HepG2 (cell line): Measurements from ENCODE around the gene SCAPER. TPM values are rescaled to one million over a fixed set of nuclear protein-coding genes. Genes with fewer than 3 reads are reported as not detected.

Experiments used
- ATAC-seq: fragments of 200-7000 bp; cut with Tn5 transposase; 3 replicates; pipeline ENCODE4 v1.9.1; 2020; ENCODE audit warnings: mild to moderate bottlenecking, moderate library complexity
- BruUV-seq: library from RNA; stranded (reverse); fragments of 400-500 nt; replicated peaks from 2 replicates; lab custom pipeline; 2021; lab: Mats Ljungman, UMichigan
- CTCF ChIA-PET: fragments of 300-600 bp; formaldehyde crosslinking; extraction: SDS; loops from one replicate; lab custom pipeline; 2021; ENCODE audit warnings: low total read pairs, inconsistent platforms, low intra/inter-chr PET ratio; lab: Yijun Ruan, JAX
- POLR2A ChIA-PET: fragments of 350-600 bp; sonication (Branson Sonifier 250); formaldehyde crosslinking; loops from one replicate; lab custom pipeline; 2020; ENCODE audit warnings: antibody characterized with exemption, inconsistent platforms; lab: Yijun Ruan, JAX
- DNase-seq: peaks from one replicate; pipeline ENCODE4 v3.0.0-alpha.2; 2015; ENCODE audit warnings: low spot score
- FAIRE-seq: peaks from 3 replicates; lab custom pipeline; 2011; peaks lifted over from hg19 to GRCh38; lab: Jason Lieb, UNC
- H2AFZ ChIP-seq: one replicate; pipeline ENCODE4 v1.6.1; 2011; ENCODE audit warnings: low read length, inconsistent platforms
- H3K27ac ChIP-seq: fragments of 300-600 bp; 3 replicates; pipeline ENCODE4 v1.8.0; 2011; ENCODE audit warnings: mixed run types, mild to moderate bottlenecking, mixed read lengths, low read length, inconsistent platforms; ENCODE audit not compliant: insufficient read depth; ENCODE audit errors: extremely low read length
- H3K27me3 ChIP-seq, 2 experiments: fragments of 200-600 bp in 1 of 2; 2 replicates in 1 of 2; 3 replicates in 1 of 2; pipeline versions ENCODE4 v1.6.0 to v1.8.0; 2011; ENCODE audit warnings: low read length in 2 of 2, mild to moderate bottlenecking in 2 of 2, moderate library complexity in 2 of 2, inconsistent platforms in 1 of 2; ENCODE audit not compliant: insufficient read depth in 2 of 2, control insufficient read depth in 1 of 2
- H3K36me3 ChIP-seq, 2 experiments: fragments of 200-600 bp in 1 of 2; replicated peaks in 1 of 2; 2 replicates in 1 of 2; 3 replicates in 1 of 2; pipeline versions ENCODE4 v1.5.1 to v1.8.0; 2011; ENCODE audit warnings: low read length in 2 of 2, inconsistent platforms in 1 of 2; ENCODE audit not compliant: insufficient read depth in 2 of 2, control insufficient read depth in 1 of 2
- H3K4me1 ChIP-seq: 2 replicates; pipeline ENCODE4 v1.5.1; 2012; ENCODE audit warnings: low read length, inconsistent platforms; ENCODE audit not compliant: insufficient read depth
- H3K4me2 ChIP-seq: 2 replicates; pipeline ENCODE4 v1.6.0; 2011; ENCODE audit warnings: low read depth, low read length, inconsistent platforms
- H3K4me3 ChIP-seq, 3 experiments: fragments of 200-600 bp in 1 of 3; sonication (generic), shearing (Covaris generic) in 1 of 3; replicated peaks in 1 of 3; 2 replicates each; pipeline ENCODE4 v1.5.1; 2011 to 2016; ENCODE audit warnings: low read length in 3 of 3, inconsistent platforms in 2 of 3, low read depth in 2 of 3, mild to moderate bottlenecking in 2 of 3, control low read depth in 1 of 3, mixed read lengths in 1 of 3; ENCODE audit not compliant: insufficient read depth in 1 of 3
- H3K79me2 ChIP-seq: one replicate; pipeline ENCODE4 v1.6.1; 2011; ENCODE audit warnings: low read length, inconsistent platforms; ENCODE audit not compliant: insufficient read depth
- H3K9ac ChIP-seq: 2 replicates; pipeline ENCODE4 v1.6.0; 2011; ENCODE audit warnings: mild to moderate bottlenecking, low read depth, low read length, inconsistent platforms; ENCODE audit not compliant: insufficient read depth
- H3K9me3 ChIP-seq: 2 replicates; pipeline ENCODE4 v1.5.1; 2012; ENCODE audit warnings: mild to moderate bottlenecking, low read length
- H4K20me1 ChIP-seq: 2 replicates; pipeline ENCODE4 v1.6.0; 2011; ENCODE audit warnings: inconsistent platforms, mild to moderate bottlenecking, low read length, moderate library complexity; ENCODE audit not compliant: insufficient read depth
- FOSL2 ChIP-seq: sonication (generic); formaldehyde crosslinking; IDR thresholded peaks from 2 replicates; pipeline ENCODE4 v1.4.0; 2020; ENCODE audit warnings: missing genetic modification reagents
- HIC2 ChIP-seq: sonication (generic); formaldehyde crosslinking; IDR thresholded peaks from 2 replicates; pipeline ENCODE4 v1.9.0; 2022; ENCODE audit warnings: low read depth, missing genetic modification reagents
- KLF15 ChIP-seq: sonication (generic); formaldehyde crosslinking; IDR thresholded peaks from 2 replicates; pipeline ENCODE4 v1.8.1; 2023; ENCODE audit warnings: borderline replicate concordance, mild to moderate bottlenecking, inconsistent platforms, missing genetic modification reagents, mixed read lengths
- NFATC3 ChIP-seq: sonication (generic); formaldehyde crosslinking; IDR thresholded peaks from 2 replicates; pipeline ENCODE4 v1.5.1; 2020; ENCODE audit warnings: mild to moderate bottlenecking, missing genetic modification reagents
- NR1H2 ChIP-seq: sonication (generic); formaldehyde crosslinking; IDR thresholded peaks from 2 replicates; pipeline ENCODE4 v1.8.1; 2022; ENCODE audit warnings: low read depth, missing genetic modification reagents, borderline replicate concordance
- NR2C2 ChIP-seq: sonication (generic); formaldehyde crosslinking; IDR thresholded peaks from 2 replicates; pipeline ENCODE4 v1.4.0; 2020; ENCODE audit warnings: missing genetic modification reagents, mild to moderate bottlenecking, moderate library complexity, borderline replicate concordance
- RARG ChIP-seq: sonication (generic); formaldehyde crosslinking; IDR thresholded peaks from 2 replicates; pipeline ENCODE4 v1.4.0; 2020; ENCODE audit warnings: low read depth, mild to moderate bottlenecking, missing genetic modification reagents
- SATB2 ChIP-seq: sonication (generic); formaldehyde crosslinking; IDR thresholded peaks from 2 replicates; pipeline ENCODE4 v1.5.0; 2020; ENCODE audit warnings: missing genetic modification reagents
- SP5 ChIP-seq: IDR thresholded peaks from 2 replicates; pipeline ENCODE4 v1.6.1; 2016; ENCODE audit warnings: low read depth, borderline replicate concordance
- TBL1XR1 ChIP-seq: fragments of 150-350 bp; IDR thresholded peaks from 2 replicates; pipeline ENCODE4 v1.6.1; 2014; ENCODE audit warnings: borderline replicate concordance, low read length; ENCODE audit not compliant: partially characterized antibody
- YY1 ChIP-seq: IDR thresholded peaks from 2 replicates; pipeline ENCODE4 v1.6.1; 2011; ENCODE audit warnings: low read length, low read depth, moderate library complexity, mild to moderate bottlenecking; ENCODE audit not compliant: insufficient read depth, insufficient replicate concordance
- ZMAT3 ChIP-seq: sonication (generic); formaldehyde crosslinking; conservative IDR thresholded peaks from 2 replicates; pipeline ENCODE4 v1.7.0; 2021; ENCODE audit warnings: missing genetic modification reagents
- ZNF124 ChIP-seq: sonication (generic); formaldehyde crosslinking; IDR thresholded peaks from 2 replicates; pipeline ENCODE4 v1.4.0; 2020; ENCODE audit warnings: missing genetic modification reagents
- ZNF274 ChIP-seq: sonication (generic); formaldehyde crosslinking; IDR thresholded peaks from 2 replicates; pipeline ENCODE4 v1.5.1; 2020; ENCODE audit warnings: mild to moderate bottlenecking, missing genetic modification reagents
- ZNF343 ChIP-seq: sonication (generic); formaldehyde crosslinking; IDR thresholded peaks from 2 replicates; pipeline ENCODE4 v1.4.0; 2020; ENCODE audit warnings: mild to moderate bottlenecking, missing genetic modification reagents
- ZNF431 ChIP-seq: sonication (generic); formaldehyde crosslinking; IDR thresholded peaks from 2 replicates; pipeline ENCODE4 v1.9.0; 2022; ENCODE audit warnings: missing genetic modification reagents, low read depth, mild to moderate bottlenecking, borderline replicate concordance
- ZNF616 ChIP-seq: sonication (generic); formaldehyde crosslinking; IDR thresholded peaks from 2 replicates; pipeline ENCODE4 v1.5.0; 2020; ENCODE audit warnings: low read depth, mild to moderate bottlenecking, missing genetic modification reagents
- WGBS: methylation state at CpG from one replicate; pipeline ENCODE4 v1.1.6; 2017; ENCODE audit warnings: low lambda C conversion rate; 5-methylcytosine and 5-hydroxymethylcytosine counted together
- in situ Hi-C: cut with HindIII; loops from 2 replicates; pipeline ENCODE4 v1.10.0; 2017; ENCODE audit warnings: low pct_unique_long_range_greater_than_20kb; ENCODE audit not compliant: extremely low pct_ligation_motif_present
- intact Hi-C: fragments of 100-400 bp; cut with micrococcal nuclease; formaldehyde crosslinking; loops from one replicate; pipeline ENCODE4 v1.10.0; 2022; ENCODE audit not compliant: unreplicated experiment
- polyA plus RNA-seq, 8 experiments: library from polyadenylated mRNA; depleted of rRNA in 3 of 8; stranded (reverse) in 7 of 8; unstranded in 1 of 8; fragments of >200 nt; fragmentation: Illumina TruSeq in 4 of 8; extraction: Trizol in 4 of 8; gene quantifications; 2 replicates each; pipeline versions ENCODE4 v1.2.1 to v1.2.3, GENCODE V29; 2011 to 2016; ENCODE audit warnings: low read depth in 4 of 8, missing spikeins in 1 of 8, mixed read lengths in 1 of 8; ENCODE audit not compliant: insufficient read depth in 1 of 8
- total RNA-seq, 5 experiments: library from RNA; depleted of rRNA; stranded (reverse); fragments of >200 nt; fragmentation: Illumina TruSeq; extraction: Trizol; gene quantifications; 2 replicates each; pipeline ENCODE4 v1.2.3, GENCODE V29; 2016; ENCODE audit warnings: low read depth in 1 of 5

Gene SCAPER
- total and polyA plus RNA-seq, 2 of the 13 experiments (the other 11 are each of a cell fraction or from before 2014, with no cell fraction given) = 4.3 to 10.5 TPM

GRCh38 chr15:76529911-76530310, 375.2 kb downstream of the SCAPER start:
- FAIRE-seq = no peak
- in situ Hi-C loops (no loop called here), intact Hi-C loops (no loop called here)
- Histone ChIP-seq H3K36me3 (no peaks in the 10 kb centered on the region), H4K20me1 (no peaks in the 10 kb centered on the region), H3K27ac (no peak overlapping the region), H3K4me1 (peaks cover 20% of the 10 kb centered on the region), H3K9ac (no peak overlapping the region), H3K9me3 (no peaks in the 10 kb centered on the region), H3K79me2 (no peaks in the 10 kb centered on the region), H2AFZ (no peak overlapping the region), H3K4me2 (no peak overlapping the region)
- WGBS = 98% methylated on average over 3 of the region's 3 CpGs
- CTCF ChIA-PET = no interaction called here
- no peak for ATAC-seq
- no peak for DNase-seq
- POLR2A ChIA-PET = no interaction called here
- TF ChIP-seq NR1H2 (no peak), SATB2 (no peak), NR2C2 (no peak), HIC2 (CRISPR knock-in tag) (no peak), ZNF616 (CRISPR knock-in tag) (no peak), ZNF274 (CRISPR knock-in tag) (no peak), YY1 (no peak), ZNF124 (CRISPR knock-in tag) (no peak)
- TF ChIP-seq, all 625 proteins: peak for 0
- BruUV-seq = no TSS peak
- H3K27me3 ChIP-seq = no peaks in the 10 kb centered on the region
- H3K4me3 ChIP-seq = no peak overlapping the region

- no peak for FAIRE-seq
- ChIA-PET CTCF (interaction anchor here (0.7 kb wide), 1 partner anchor 213 kb away, joined by 3 read pairs; no protein-coding TSS in a partner anchor), POLR2A (no interaction called here)
- BruUV-seq = no TSS peak
- WGBS = 95% methylated on average over 1 of the region's 1 CpG
- intact Hi-C loops = no loop called here
- Histone ChIP-seq H2AFZ (no peak overlapping the region), H3K27me3 (no peaks in the 10 kb centered on the region), H4K20me1 (no peaks in the 10 kb centered on the region), H3K36me3 (no peaks in the 10 kb centered on the region), H3K4me2 (no peak overlapping the region), H3K9me3 (no peaks in the 10 kb centered on the region), H3K4me3 (no peak overlapping the region), H3K79me2 (no peaks in the 10 kb centered on the region), H3K4me1 (no peaks in the 10 kb centered on the region), H3K27ac (no peak overlapping the region), H3K9ac (no peak overlapping the region)
- no peak for DNase-seq
- no peak for ATAC-seq
- in situ Hi-C loops = no loop called here
- TF ChIP-seq NFATC3 (CRISPR knock-in tag) (no peak), KLF15 (CRISPR knock-in tag) (no peak), SP5 (CRISPR knock-in tag) (no peak), ZMAT3 (CRISPR knock-in tag) (no peak), RARG (CRISPR knock-in tag) (no peak), ZNF431 (CRISPR knock-in tag) (no peak), FOSL2 (CRISPR knock-in tag) (no peak), ZNF343 (CRISPR knock-in tag) (no peak), TBL1XR1 (no peak)
Observed at GRCh38 chr15:76526111-76526510, 379.0 kb downstream of the SCAPER start.
